Mucosa of descending colon (tissue), 3 donors: ENCODE results near the gene OASL. TPM values are rescaled to one million over a fixed set of nuclear protein-coding genes. Genes with fewer than 3 reads are reported as not detected.
"Not testable (repeated sequence)": the region's sequence is repeated elsewhere in the genome, so short reads cannot be mapped to it uniquely, and the experiment has no call there.

Source experiments
- ATAC-seq: fragments of 200-7000 bp; cut with Tn5 transposase; one replicate; pipeline ENCODE4 v1.9.1; 2020; ENCODE audit warnings: mild to moderate bottlenecking, moderate library complexity
- DNase-seq, 3 donors: peaks; one replicate each; pipeline ENCODE4 v3.0.0-alpha.2; 2020
- H3K36me3 ChIP-seq: fragments of 200-600 bp; one replicate; pipeline ENCODE4 v1.8.0; 2021; ENCODE audit warnings: low read depth, mild to moderate bottlenecking
- H3K4me1 ChIP-seq: fragments of 200-600 bp; one replicate; pipeline ENCODE4 v1.8.0; 2021; ENCODE audit warnings: low read depth, mild to moderate bottlenecking
- H3K4me3 ChIP-seq: fragments of 200-600 bp; one replicate; pipeline ENCODE4 v1.8.0; 2021; ENCODE audit warnings: mild to moderate bottlenecking
- H3K9me3 ChIP-seq: fragments of 200-600 bp; one replicate; pipeline ENCODE4 v1.8.0; 2021; ENCODE audit warnings: mild to moderate bottlenecking
- intact Hi-C, 2 donors: fragments of 100-400 bp; cut with DNase I in 1 of 2; cut with micrococcal nuclease in 1 of 2; formaldehyde crosslinking; loops; one replicate each; pipeline versions ENCODE4 v1.11.0 to v1.11.1; 2022; cut with DNase I, micrococcal nuclease
- total RNA-seq, 3 donors: library from RNA; stranded (reverse); fragmentation: NEBNext Ultra II Directional in 2 of 3; extraction: Animal tissue kit (Norgen Biotek cat#: 25700) in 2 of 3; gene quantifications; one replicate each; pipeline versions ENCODE4 v1.2.1 to v1.2.4, GENCODE V29; 2021 to 2023
- TF ChIP-seq, protein P1 (sequence below): fragments of 200-600 bp; IDR thresholded peaks from one replicate; pipeline ENCODE4 v1.8.0; 2022; ENCODE audit warnings: antibody characterized with exemption, mild to moderate bottlenecking
- donor health status: DM: no; HTN: no; CAD: no; lungs with moderate emphysema.
- donor health status: DM: no; HTN: no; CAD: no.
- donor health status: DM: no; HTN: yes; CAD: no.

The OASL gene
- total RNA-seq, 3 donors from 2014 or later = 3.7 to 32.4 (median 10.2) TPM

DNA sequence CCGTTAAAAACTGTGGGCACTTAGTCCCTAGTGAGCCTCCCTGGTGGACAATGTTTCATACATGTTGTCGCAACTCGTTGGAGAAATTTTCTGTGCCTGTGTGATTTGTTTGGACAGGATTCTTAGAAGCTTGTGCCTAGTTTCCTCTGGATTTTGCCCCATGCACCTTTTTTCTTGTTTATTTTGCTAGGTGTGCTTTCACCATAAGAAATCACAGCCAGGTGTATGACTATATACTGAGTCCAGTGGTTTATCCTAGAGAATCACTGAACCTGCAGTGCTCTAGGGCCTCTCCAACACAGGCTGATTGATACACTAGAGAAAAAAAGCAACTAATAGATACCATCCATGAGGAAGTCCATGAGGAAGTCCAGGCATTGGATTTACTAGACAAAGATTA is 33.1 kb upstream of the OASL start:
- ATAC-seq (no peak), DNase-seq (no peak)
- Histone ChIP-seq H3K4me1 (no peaks in the 10 kb centered on the region), H3K9me3 (peaks cover 11% of the 10 kb centered on the region), H3K4me3 (no peak overlapping the region), H3K36me3 (no peaks in the 10 kb centered on the region)
- intact Hi-C loops = no loop called here
- TF ChIP-seq, protein P1, sequence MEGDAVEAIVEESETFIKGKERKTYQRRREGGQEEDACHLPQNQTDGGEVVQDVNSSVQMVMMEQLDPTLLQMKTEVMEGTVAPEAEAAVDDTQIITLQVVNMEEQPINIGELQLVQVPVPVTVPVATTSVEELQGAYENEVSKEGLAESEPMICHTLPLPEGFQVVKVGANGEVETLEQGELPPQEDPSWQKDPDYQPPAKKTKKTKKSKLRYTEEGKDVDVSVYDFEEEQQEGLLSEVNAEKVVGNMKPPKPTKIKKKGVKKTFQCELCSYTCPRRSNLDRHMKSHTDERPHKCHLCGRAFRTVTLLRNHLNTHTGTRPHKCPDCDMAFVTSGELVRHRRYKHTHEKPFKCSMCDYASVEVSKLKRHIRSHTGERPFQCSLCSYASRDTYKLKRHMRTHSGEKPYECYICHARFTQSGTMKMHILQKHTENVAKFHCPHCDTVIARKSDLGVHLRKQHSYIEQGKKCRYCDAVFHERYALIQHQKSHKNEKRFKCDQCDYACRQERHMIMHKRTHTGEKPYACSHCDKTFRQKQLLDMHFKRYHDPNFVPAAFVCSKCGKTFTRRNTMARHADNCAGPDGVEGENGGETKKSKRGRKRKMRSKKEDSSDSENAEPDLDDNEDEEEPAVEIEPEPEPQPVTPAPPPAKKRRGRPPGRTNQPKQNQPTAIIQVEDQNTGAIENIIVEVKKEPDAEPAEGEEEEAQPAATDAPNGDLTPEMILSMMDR = no peak

DNA sequence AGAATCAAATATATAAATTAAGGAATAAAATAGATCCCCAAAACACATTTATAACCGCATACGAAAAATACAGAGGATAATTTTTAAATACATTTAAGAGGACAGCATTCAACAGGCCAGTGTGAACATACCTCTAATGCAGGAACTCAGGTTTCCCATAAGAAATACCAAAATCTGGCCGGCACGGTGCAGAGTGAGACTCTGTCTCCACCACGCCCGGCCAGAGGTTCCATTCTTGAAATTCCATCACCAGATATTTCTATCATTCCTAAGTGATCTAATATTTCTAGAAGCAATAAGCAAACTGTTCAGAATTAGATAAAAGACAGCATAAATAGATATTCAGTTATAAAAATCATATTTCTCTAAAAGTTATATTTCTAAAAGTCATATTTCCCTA is 30.2 kb upstream of the OASL start:
- ATAC-seq = no peak
- no peak for DNase-seq
- no peaks in the 10 kb centered on the region for H3K4me1 ChIP-seq
- H3K9me3 ChIP-seq = peaks cover 6% of the 10 kb centered on the region
- H3K4me3 ChIP-seq = no peak overlapping the region
- TF ChIP-seq, protein P1 = no peak
- intact Hi-C loops = no loop called here
- H3K36me3 ChIP-seq = no peaks in the 10 kb centered on the region

- Histone ChIP-seq H3K9me3 (no peaks in the 10 kb centered on the region), H3K36me3 (no peaks in the 10 kb centered on the region), H3K4me1 (peaks cover under 1% of the 10 kb centered on the region), H3K4me3 (no peak overlapping the region)
- DNase-seq (no peak), ATAC-seq (no peak)
- intact Hi-C loops = no loop called here
- TF ChIP-seq, protein P1 = no peak
These were observed 26.3 kb upstream of the OASL start for GRCh38 chr12:121065345-121065744.

GRCh38 chr12:121064586-121064985 is 25.5 kb upstream of the OASL start:
- H3K4me1 ChIP-seq, intact Hi-C loops: not testable (repeated sequence)

GRCh38 chr12:121064116-121064515 is 25.1 kb upstream of the OASL start:
- intact Hi-C loops = no loop called here
- DNase-seq (no peak), ATAC-seq (no peak)
- Histone ChIP-seq H3K4me3 (no peak overlapping the region), H3K9me3 (no peaks in the 10 kb centered on the region), H3K36me3 (no peaks in the 10 kb centered on the region), H3K4me1 (peaks cover 6% of the 10 kb centered on the region)
- TF ChIP-seq, protein P1 = no peak

More at GRCh38 chr12:121064586-121064985, 25.5 kb upstream of the OASL start:
- not testable (repeated sequence) for H3K9me3 ChIP-seq, H3K4me3 ChIP-seq, DNase-seq, ATAC-seq, H3K36me3 ChIP-seq

- no peak for DNase-seq
- no peak for ATAC-seq
- no peaks in the 10 kb centered on the region for H3K9me3 ChIP-seq
- TF ChIP-seq, protein P1 = no peak
- intact Hi-C loops = no loop called here
- peaks cover 6% of the 10 kb centered on the region for H3K4me1 ChIP-seq
- H3K36me3 ChIP-seq = no peaks in the 10 kb centered on the region
- H3K4me3 ChIP-seq = no peak overlapping the region
These were observed 23.5 kb upstream of the OASL start for GRCh38 chr12:121062391-121063045.
